T-helper 17 cell (primary cell): ENCODE results near the gene GLDN. TPM values are rescaled to one million over a fixed set of nuclear protein-coding genes. Genes with fewer than 3 reads are reported as not detected.

Experiments
- ATAC-seq: fragments of 150-1000 bp; cut with Tn5 transposase; 2 replicates; pipeline ENCODE4 v1.10.0; 2021; ENCODE audit warnings: mild to moderate bottlenecking, moderate library complexity
- DNase-seq, 3 donors: peaks; one replicate each; pipeline versions ENCODE4 v3.0.0 to v3.0.0-alpha.2; 2020 to 2021
- H3K9me3 ChIP-seq: one replicate; pipeline ENCODE4 v1.7.0; 2013; ENCODE audit warnings: low read length, mild to moderate bottlenecking; ENCODE audit not compliant: control insufficient read depth, poor library complexity, severe bottlenecking
- H3K27ac Mint-ChIP-seq: one replicate; pipeline ENCODE4 v1.8.0; 2022; ENCODE audit warnings: mild to moderate bottlenecking, moderate library complexity, mixed read lengths
- H3K27me3 Mint-ChIP-seq: one replicate; pipeline ENCODE4 v1.8.0; 2022; ENCODE audit warnings: mixed read lengths
- H3K36me3 Mint-ChIP-seq: one replicate; pipeline ENCODE4 v1.8.0; 2022; ENCODE audit warnings: low read depth, mixed read lengths
- H3K4me1 Mint-ChIP-seq: one replicate; pipeline ENCODE4 v1.8.0; 2022; ENCODE audit warnings: mild to moderate bottlenecking, mixed read lengths
- H3K4me3 Mint-ChIP-seq: one replicate; pipeline ENCODE4 v1.8.0; 2022; ENCODE audit warnings: mild to moderate bottlenecking, moderate library complexity, mixed read lengths
- total RNA-seq, 4 donors: library from RNA in 2 of 4; stranded (reverse) in 2 of 4; gene quantifications; one replicate each; pipeline ENCODE4 v1.2.3 and lab custom pipeline; 2022 to 2026

The GLDN gene
- total RNA-seq, 2 donors from 2014 or later: 0.21 TPM; not detected in 1

DNA sequence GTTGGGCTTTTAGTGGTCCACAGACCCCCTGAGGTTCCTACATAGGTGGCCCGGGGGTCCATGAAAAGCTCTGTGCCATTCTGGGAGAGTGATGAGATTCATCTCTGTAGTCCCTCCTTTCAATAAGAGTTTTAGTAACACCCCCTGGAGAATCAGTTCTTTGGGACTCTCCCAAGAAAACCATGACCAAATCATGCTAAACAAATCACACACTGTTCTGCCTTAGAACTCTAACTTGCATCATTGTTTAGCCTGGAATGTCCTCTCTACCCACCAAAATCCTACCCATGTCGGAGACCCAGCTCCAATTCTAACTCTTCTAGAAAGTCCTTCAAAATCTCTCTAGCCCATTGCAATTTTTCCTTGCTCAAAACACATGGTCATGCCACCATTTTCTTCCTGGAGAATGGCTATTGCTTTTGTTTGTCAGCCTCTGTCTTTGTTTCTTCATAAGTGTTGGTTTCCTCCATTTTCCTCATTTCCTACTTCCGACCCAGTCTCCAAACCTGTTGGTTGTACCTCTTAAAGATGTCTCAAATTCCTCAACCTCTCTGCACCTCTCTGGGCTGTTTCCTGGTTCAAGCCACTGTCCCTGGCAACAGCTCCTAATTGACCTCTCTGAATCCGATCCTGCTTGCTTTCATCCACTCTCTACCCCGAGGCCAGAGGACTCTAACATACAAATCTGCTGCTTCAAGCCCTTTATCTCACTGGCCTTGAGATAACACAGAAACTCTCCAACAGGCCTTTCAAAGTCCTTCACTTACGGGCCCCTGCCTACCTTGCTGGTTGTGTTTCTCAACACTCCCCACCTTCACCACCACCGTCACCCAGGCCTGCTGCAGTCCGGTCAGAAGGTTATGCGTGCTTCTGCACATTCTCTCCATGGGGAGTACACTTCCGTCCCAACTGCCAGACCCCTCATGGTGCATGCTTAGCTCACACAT, 26.8 kb upstream of the GLDN start:
- Mint-ChIP-seq H3K27me3 (peaks cover 18% of the 10 kb centered on the region), H3K27ac (no peak overlapping the region), H3K4me1 (no peaks in the 10 kb centered on the region), H3K4me3 (no peak overlapping the region), H3K36me3 (no peaks in the 10 kb centered on the region)
- ATAC-seq: no peak
- no peaks in the 10 kb centered on the region for H3K9me3 ChIP-seq
- no peak for DNase-seq

DNA sequence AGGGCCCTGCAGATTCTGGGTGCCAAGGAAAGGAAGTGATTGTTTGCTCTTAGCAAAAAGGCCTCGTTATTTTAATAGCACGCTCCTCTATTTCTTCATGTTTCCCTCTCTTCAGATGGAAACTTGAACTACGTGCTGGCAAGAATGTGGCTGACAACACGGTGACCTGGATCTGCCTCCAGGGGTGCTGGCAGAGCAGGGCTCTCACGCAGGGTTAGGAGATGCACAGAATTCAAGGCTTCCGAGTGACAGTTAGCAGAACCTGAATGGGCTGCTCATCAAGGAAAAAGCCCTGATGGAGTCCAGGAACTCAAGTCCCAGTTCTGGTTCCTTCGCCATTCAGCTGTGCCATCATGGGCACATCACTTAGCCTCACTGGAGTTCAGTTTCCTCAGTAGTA, 25.7 kb upstream of the GLDN start:
- Mint-ChIP-seq H3K4me1 (no peaks in the 10 kb centered on the region), H3K27ac (no peak overlapping the region), H3K4me3 (no peak overlapping the region), H3K27me3 (peaks cover 18% of the 10 kb centered on the region), H3K36me3 (no peaks in the 10 kb centered on the region)
- DNase-seq (no peak), ATAC-seq (no peak)
- H3K9me3 ChIP-seq: no peaks in the 10 kb centered on the region

DNA sequence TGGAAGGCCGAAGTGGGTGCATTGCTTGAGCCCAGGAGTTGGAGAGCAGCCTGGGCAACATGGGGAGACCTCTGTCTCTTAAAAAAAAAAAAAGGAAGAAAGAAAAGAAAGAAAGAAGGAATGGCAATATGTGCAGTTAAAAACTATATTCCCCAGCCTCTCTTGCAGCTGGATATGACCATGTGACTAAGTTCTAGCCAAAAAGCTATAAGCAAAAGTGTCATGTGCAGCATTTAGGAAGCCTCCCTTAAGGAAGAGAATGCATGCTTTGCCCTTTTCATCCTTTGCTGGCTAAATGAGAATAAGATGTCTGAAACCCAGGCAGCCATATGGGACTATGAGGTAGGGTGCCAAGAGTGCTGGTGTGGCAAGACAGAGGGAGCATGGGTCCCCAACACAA, 24.8 kb upstream of the GLDN start:
- no peak overlapping the region for H3K27ac Mint-ChIP-seq
- H3K27me3 Mint-ChIP-seq: peaks cover 18% of the 10 kb centered on the region
- no peaks in the 10 kb centered on the region for H3K4me1 Mint-ChIP-seq

DNA sequence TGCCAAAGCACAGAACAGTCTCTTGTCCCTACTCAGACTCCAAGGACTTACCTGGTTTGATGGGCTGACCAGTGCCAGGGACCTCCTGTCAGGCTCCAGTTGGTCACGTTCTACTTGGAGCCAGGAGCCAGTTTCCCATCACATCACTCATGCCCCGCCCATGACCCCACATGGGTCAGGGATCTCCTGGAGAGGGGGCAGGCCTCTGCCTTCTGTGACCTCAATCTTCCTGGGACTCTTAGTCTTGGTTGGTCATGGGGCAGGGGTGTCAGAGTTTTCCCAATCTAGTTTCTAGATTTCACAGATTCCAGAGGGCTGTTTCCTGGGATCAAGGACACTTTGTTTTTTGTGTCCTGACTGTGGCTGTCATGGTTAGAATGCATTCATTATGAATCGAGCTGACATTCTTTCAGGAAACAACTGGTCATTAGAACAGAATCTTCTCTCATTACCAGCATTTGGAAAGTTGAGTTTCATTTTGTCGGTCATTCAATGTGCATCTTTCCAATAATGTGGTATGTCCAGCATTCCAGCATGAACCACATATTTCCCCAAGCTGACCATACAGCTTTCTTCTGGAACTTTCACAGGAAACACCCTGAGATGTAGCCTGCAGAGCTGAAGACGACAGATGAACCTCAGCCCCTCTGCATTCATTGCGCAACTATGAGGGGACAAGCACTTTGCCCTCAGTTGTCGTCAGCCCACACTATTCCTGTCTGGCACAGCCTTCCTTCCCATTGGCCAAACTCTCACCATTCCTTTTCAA, 22.9 kb upstream of the GLDN start:
- H3K9me3 ChIP-seq: no peaks in the 10 kb centered on the region
- Mint-ChIP-seq H3K4me1 (no peaks in the 10 kb centered on the region), H3K36me3 (no peaks in the 10 kb centered on the region), H3K4me3 (no peak overlapping the region), H3K27me3 (peaks cover 18% of the 10 kb centered on the region), H3K27ac (no peak overlapping the region)
- ATAC-seq (no peak), DNase-seq (no peak)

More for the DNA sequence above, 24.8 kb upstream of the GLDN start:
- no peak for ATAC-seq
- no peak for DNase-seq
- no peaks in the 10 kb centered on the region for H3K36me3 Mint-ChIP-seq
- no peak overlapping the region for H3K4me3 Mint-ChIP-seq
- no peaks in the 10 kb centered on the region for H3K9me3 ChIP-seq

DNA sequence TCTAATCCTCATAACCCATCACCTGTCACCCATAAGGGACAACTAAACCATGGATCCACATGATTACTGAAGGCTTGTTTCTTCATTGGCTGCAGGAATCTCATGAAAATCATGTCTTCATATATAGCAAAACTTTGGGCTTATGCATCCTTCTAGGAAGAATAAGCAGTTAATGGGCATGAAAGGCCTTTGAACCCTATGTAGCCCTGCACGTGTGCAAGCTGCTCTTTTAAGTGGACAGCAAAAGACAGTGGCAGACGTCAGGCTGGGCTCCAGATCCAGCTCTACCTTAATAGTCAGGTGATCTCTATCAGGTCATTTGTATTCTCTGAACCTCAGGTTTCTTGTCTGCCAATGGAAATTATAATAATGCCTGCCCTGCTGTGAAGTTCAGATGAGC, 21.9 kb upstream of the GLDN start:
- H3K9me3 ChIP-seq: no peaks in the 10 kb centered on the region
- ATAC-seq (no peak), DNase-seq (no peak)
- peaks cover 18% of the 10 kb centered on the region for H3K27me3 Mint-ChIP-seq
- H3K36me3 Mint-ChIP-seq: no peaks in the 10 kb centered on the region
- no peak overlapping the region for H3K27ac Mint-ChIP-seq
- no peak overlapping the region for H3K4me3 Mint-ChIP-seq
- no peaks in the 10 kb centered on the region for H3K4me1 Mint-ChIP-seq

DNA sequence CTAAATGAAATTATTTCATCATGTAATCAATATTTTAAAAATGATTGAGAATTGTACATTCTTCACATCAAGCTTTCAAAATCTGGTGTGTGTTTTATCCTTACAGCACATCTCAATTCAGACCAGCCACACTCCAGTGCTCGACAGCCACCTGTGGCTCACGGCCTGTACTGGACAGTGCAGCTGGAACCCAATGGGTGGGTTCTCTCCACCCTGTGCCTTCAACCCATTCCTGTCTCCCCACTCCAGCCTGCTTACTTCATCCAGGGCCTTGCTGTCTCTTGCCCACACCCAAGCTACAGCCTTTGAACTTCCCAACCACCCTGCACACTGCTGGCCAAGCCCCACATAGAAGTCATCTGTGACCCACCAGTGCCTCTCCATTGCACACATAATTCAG, 20.6 kb upstream of the GLDN start:
- no peak overlapping the region for H3K4me3 Mint-ChIP-seq
- H3K36me3 Mint-ChIP-seq: no peaks in the 10 kb centered on the region
- no peaks in the 10 kb centered on the region for H3K4me1 Mint-ChIP-seq
- DNase-seq (no peak), ATAC-seq (no peak)
- H3K27ac Mint-ChIP-seq: no peak overlapping the region
- H3K27me3 Mint-ChIP-seq: peaks cover 18% of the 10 kb centered on the region
- H3K9me3 ChIP-seq: no peaks in the 10 kb centered on the region

DNA sequence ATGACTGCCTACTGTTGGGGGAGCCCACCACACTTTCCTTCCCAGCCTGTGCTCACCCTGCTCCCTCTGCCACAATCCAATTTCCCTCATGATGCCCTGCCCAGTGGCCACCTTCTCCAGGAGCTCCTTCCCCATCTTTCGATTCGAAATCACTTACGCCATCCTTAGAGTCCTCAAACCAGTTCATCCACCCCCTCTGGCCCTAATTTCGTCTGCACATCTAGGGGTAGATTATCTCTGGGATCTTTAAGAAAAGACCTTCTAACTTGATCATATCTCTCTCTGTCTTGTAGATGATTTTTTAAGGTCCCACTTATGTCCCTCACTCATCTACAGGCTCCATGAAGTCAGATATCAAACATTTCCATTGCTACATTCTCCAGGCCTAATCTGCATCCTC, 20.1 kb upstream of the GLDN start:
- no peak overlapping the region for H3K27ac Mint-ChIP-seq
- H3K4me3 Mint-ChIP-seq: no peak overlapping the region

DNA sequence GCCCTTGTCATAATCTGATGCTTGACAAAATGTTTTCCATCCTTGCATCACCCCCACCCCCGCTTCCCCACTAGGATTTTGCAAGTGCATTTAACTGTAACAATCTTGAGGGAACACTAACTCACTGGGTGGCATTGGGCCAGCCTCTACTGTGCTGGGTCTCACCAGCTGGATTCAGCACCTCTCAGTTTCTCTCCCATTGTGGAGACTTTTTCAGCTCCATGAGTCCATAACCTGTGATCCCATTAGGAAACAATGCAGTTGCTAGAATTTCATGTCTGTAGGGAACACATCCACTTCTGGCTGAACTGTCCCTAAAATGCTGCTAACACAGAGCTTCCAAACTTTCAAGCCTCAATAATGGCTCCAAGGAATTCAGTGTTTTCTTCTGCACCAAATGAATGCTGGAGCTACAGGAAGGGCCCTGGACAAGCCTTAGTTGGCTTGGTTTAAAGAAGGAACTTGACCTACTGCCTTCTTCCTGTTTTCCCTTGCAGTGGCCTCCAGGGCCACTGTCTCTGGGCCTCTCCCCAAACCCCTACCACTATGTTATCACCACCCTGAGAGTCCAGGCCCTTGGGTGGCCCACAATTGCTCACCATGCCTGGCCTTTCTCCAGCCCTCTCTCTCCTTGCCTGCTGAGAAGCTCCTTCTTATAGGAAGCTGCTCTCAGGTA, 18.7 kb upstream of the GLDN start:
- DNase-seq: no peak
- no peak overlapping the region for H3K4me3 Mint-ChIP-seq
- no peak for ATAC-seq
- H3K36me3 Mint-ChIP-seq: no peaks in the 10 kb centered on the region
- H3K9me3 ChIP-seq: no peaks in the 10 kb centered on the region
- no peak overlapping the region for H3K27ac Mint-ChIP-seq
- peaks cover 18% of the 10 kb centered on the region for H3K27me3 Mint-ChIP-seq
- no peaks in the 10 kb centered on the region for H3K4me1 Mint-ChIP-seq

More for the DNA sequence above, 20.1 kb upstream of the GLDN start:
- H3K9me3 ChIP-seq: no peaks in the 10 kb centered on the region
- no peak for DNase-seq
- H3K27me3 Mint-ChIP-seq: peaks cover 18% of the 10 kb centered on the region
- no peaks in the 10 kb centered on the region for H3K4me1 Mint-ChIP-seq
- no peak for ATAC-seq
- no peaks in the 10 kb centered on the region for H3K36me3 Mint-ChIP-seq

DNA sequence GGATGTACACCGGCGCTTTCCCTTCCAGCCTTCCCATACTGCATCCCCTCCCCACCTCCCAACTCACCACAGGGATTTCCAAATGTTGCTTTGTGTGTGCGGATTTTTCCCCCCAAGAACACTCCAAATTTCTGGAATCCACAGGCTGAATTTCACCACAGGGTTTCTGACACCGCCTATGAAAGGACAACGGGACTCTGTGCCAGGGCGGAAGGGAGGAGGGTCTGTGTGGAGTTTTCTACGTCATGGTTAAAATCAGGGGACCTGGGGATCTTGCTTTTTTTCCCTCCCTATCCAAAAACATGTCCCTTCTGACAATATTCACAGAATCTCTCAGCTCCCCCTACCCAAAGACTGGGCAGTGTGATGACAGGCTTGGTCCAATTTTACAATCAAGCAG, 17.7 kb upstream of the GLDN start:
- H3K9me3 ChIP-seq: no peaks in the 10 kb centered on the region
- no peaks in the 10 kb centered on the region for H3K4me1 Mint-ChIP-seq
- no peak overlapping the region for H3K4me3 Mint-ChIP-seq
- ATAC-seq: no peak
- no peak for DNase-seq
- H3K27me3 Mint-ChIP-seq: peaks cover 13% of the 10 kb centered on the region
- no peaks in the 10 kb centered on the region for H3K36me3 Mint-ChIP-seq
- H3K27ac Mint-ChIP-seq: no peak overlapping the region

DNA sequence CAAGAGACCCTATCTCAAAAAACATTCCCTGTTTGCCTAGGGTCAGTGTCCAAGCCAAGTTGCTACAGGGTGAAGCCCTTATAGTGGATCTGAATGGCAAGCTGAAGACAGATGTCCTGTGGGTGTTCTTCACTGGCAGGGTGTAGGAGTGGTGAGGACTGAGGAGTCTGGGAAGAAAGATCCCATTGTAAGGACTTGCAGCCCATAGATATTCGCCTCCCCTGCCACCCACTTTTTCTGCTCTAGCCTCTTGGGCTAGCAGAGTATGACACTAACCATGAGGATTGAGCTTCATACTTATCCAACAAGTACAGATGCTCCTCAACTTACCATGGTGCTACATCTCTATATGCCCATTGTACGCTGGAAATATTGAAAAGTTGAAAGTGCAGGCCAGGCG, 16.3 kb upstream of the GLDN start:
- no peak for DNase-seq
- no peaks in the 10 kb centered on the region for H3K9me3 ChIP-seq
- peaks cover 14% of the 10 kb centered on the region for H3K27me3 Mint-ChIP-seq
- H3K36me3 Mint-ChIP-seq: no peaks in the 10 kb centered on the region
- H3K27ac Mint-ChIP-seq: no peak overlapping the region
- no peak for ATAC-seq
- no peaks in the 10 kb centered on the region for H3K4me1 Mint-ChIP-seq
- H3K4me3 Mint-ChIP-seq: no peak overlapping the region

DNA sequence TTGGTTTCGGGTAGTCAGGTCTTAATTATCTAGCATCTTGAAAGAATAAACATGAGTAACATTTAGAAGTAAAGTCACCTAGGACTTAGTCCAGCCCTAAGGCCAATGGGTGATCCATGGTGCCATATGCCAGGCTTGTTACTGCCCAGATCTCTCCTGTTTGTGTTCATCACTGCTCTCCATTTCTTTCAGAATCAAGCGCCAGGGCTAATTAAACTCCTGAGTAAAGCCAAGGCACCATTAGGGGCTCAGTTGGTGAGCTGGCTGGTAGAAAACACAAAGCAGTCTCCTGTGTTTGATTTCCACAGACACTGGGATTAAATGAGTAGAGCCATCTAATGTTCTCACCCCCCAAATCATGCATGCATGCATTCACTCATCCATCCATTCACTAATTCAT, 14.4 kb upstream of the GLDN start:
- no peaks in the 10 kb centered on the region for H3K9me3 ChIP-seq
- H3K4me1 Mint-ChIP-seq: no peaks in the 10 kb centered on the region
- H3K36me3 Mint-ChIP-seq: no peaks in the 10 kb centered on the region
- no peak overlapping the region for H3K4me3 Mint-ChIP-seq
- no peak overlapping the region for H3K27ac Mint-ChIP-seq
- peaks cover 14% of the 10 kb centered on the region for H3K27me3 Mint-ChIP-seq
- no peak for ATAC-seq
- DNase-seq: no peak

DNA sequence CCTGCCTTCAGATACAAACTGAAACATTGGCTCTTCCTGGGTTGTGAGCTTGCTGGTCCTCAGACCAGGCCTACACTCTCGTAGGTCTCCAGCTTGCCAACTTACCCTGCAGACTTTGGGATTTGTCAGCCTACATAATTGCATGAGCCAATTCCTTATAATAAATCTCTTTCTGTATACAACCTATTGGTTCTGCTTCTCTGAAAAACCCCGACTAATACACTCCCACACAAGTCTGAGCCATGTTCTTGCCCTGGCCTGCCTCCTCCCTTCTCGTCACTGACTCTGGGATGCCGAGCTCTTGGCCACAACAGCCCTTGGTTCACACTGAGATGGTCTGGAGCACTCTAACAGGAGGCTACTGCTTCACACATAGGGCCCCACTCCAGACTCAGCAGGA, 12.5 kb upstream of the GLDN start:
- Mint-ChIP-seq H3K36me3 (no peaks in the 10 kb centered on the region), H3K27me3 (peaks cover 8% of the 10 kb centered on the region), H3K4me3 (no peak overlapping the region), H3K4me1 (no peaks in the 10 kb centered on the region), H3K27ac (no peak overlapping the region)
- H3K9me3 ChIP-seq: no peaks in the 10 kb centered on the region
- no peak for DNase-seq
- ATAC-seq: no peak

DNA sequence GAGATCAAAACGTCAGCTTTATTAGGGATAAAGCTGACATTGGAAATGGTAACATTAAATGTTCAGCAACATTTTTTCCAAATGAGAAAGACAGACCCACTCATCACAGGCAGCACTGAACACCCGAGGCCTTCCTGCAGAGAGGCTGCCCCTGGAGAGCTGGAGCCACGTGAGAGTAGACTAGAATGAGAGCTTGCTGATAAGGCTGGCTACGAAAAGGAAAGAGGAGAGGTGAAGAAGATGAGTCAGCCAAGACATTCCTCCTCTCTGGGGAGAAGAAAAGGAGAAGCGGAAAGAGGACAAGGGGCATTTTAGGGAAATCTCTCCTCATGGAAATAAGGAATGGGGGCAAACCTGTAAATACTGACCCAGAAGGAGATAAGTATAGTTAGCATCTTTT, 10.3 kb upstream of the GLDN start:
- no peaks in the 10 kb centered on the region for H3K36me3 Mint-ChIP-seq
- H3K4me1 Mint-ChIP-seq: no peaks in the 10 kb centered on the region
- H3K4me3 Mint-ChIP-seq: no peak overlapping the region
- ATAC-seq (no peak), DNase-seq (no peak)
- no peak overlapping the region for H3K27ac Mint-ChIP-seq
- H3K27me3 Mint-ChIP-seq: peaks cover 14% of the 10 kb centered on the region
- H3K9me3 ChIP-seq: no peaks in the 10 kb centered on the region
